Measurements from ENCODE around the gene SERTM2. TPM values are rescaled to one million over a fixed set of nuclear protein-coding genes. Genes with fewer than 3 reads are reported as not detected.
"Not testable (repeated sequence)": the region's sequence is repeated elsewhere in the genome, so short reads cannot be mapped to it uniquely, and the experiment has no call there.

SERTM2 gene
- total RNA-seq, 1 donor from 2014 or later: 0.76 TPM

DNA sequence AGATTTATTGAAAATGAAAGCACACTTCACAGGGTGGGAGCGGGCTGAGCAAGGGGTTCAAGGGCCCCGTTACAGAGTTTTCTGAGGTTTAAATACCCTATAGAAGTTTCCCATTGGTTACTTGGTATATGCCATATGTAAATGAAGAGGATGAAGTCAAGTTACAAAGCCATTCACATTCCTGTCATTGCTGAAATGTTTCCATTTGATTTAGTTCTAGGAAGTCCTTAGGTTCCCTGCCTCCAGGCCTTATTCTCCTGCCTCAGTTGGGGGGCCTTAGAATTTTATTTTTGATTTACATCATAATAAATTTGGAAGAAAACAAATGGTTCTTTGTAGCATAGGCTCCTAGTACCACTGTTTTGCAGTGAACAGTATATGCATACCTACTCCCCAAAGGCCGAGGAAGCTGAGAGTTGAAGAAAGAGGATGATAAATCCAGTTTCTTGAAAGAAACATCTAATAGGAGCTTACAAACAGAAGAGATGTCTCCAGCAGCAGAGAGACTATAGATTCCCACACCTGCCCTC lies 31.8 kb downstream of the SERTM2 start:
- intact Hi-C loops (cut with DNase I): no loop called here
- ATAC-seq (no peak), DNase-seq (ENCODE audit: low spot score) (no peak)

DNA sequence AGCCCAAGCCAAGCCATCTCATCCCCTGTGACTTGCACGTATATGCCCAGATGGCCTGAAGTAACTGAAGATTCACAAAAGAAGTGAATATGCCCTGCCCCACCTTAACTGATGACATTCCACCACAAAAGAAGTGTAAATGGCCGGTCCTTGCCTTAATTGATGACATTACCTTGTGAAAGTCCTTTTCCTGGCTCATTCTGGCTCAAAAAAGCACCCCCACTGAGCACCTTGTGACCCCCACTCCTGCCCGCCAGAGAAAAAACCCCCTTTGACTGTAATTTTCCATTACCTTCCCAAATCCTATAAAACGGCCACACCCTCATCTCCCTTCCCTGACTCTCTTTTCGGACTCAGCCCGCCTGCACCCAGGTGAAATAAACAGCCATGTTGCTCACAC lies 37.8 kb downstream of the SERTM2 start:
- intact Hi-C loops (cut with DNase I); ATAC-seq; DNase-seq (ENCODE audit: low spot score): not testable (repeated sequence)

DNA sequence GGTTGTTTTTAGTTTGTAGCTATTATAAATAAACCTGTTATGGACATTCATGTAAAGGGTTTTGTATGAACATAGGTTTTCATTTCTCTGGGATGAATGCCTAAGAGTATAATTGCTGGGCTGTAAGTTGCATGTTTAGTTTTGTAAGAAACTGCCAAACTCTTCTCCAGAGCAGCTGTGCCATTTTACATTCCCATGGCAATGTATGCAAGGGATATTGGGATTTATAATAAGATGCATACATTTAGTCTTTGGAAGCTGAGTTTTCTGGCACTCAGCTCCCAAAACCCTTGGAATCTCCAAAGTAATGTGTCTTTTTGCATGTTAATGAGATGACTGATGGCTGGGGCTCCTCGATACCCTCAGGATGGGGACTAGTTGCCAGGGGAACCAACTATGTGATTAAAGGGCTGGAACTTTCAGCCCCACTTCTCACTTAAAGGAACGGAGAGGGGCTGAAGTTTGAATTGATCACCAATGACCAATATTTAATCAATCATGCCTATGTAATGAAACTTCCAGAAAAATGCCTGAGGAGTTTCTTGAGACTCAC lies 44.0 kb downstream of the SERTM2 start:
- DNase-seq (ENCODE audit: low spot score) (no peak), ATAC-seq (no peak)
- intact Hi-C loops (cut with DNase I): no loop called here

DNA sequence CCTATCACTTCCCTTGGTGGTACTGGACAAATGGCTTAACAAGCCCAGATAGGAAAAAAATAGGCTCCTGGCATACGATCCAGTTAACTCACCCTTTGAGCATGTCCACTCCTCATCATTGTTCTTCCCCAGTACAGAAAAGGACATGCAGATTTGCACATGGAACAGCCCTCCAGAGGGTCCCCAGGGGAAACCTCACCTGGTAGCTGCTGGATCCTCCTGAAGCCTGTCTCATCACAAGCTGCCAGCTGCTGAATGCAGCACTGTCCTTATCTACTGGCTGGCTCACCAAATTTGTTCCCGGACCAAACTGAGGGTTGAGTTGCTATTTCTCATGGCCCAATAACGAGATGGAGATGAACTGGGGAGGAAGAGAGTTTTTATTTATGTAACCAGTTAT lies 49.4 kb downstream of the SERTM2 start:
- no peak for DNase-seq (ENCODE audit: low spot score)
- intact Hi-C loops (cut with DNase I): no loop called here
- no peak for ATAC-seq

- intact Hi-C loops (cut with DNase I): no loop called here
- DNase-seq (ENCODE audit: low spot score) (no peak), ATAC-seq (no peak)
Measured at GRCh38 chrX:111561851-111562250, 50.4 kb downstream of the SERTM2 start.

GRCh38 chrX:111567542-111568255 lies 56.3 kb downstream of the SERTM2 start:
- intact Hi-C loops (cut with DNase I): no loop called here
- ATAC-seq (no peak), DNase-seq (ENCODE audit: low spot score) (no peak)

- no peak for ATAC-seq
Measured at GRCh38 chrX:111568354-111568753, 56.9 kb downstream of the SERTM2 start.

DNA sequence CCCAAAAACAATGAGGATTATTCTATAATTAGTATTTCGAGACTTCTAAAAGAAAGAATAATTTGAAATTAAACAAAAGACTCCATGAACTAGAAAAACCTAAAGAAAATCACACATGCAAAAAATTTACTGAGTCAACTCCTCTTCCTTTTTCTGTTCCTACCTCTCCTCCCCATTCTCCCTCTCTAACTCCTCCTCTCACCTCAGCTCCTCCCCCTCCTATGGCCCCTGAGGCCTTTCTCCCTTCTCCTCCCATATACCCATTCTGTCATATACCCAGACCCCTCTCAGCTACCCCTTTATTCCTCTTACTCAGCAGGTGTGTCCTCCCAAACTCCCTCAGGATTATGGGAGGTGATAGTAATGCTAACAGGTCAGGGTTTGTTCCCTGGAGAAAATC lies 57.4 kb downstream of the SERTM2 start:
- ATAC-seq (no peak), DNase-seq (ENCODE audit: low spot score) (no peak)
- intact Hi-C loops (cut with DNase I): no loop called here

More at GRCh38 chrX:111568354-111568753, 56.9 kb downstream of the SERTM2 start:
- DNase-seq (ENCODE audit: low spot score): no peak
- intact Hi-C loops (cut with DNase I): no loop called here

Other genes with a start within 250 kb of the SERTM2 start
- gene CAPN6, start 241.2 kb upstream of the SERTM2 start, total RNA-seq: 7.1 TPM
- not detected for gene DCX, start 99.5 kb upstream of the SERTM2 start, total RNA-seq
- 86.3 TPM for gene ALG13, start 169.5 kb downstream of the SERTM2 start, total RNA-seq